NCI-H1417 treated with DMSO at 0.1 percent for 48 hours (cell line): ENCODE data around the gene TBX3.

Experiments used
- DNase-seq: peaks from one replicate; lab custom pipeline; 2025; lab: John Stamatoyannopoulos, UW

The TBX3 gene

GRCh38 chr12:114668151-114668885 lies 15.7 kb downstream of the TBX3 start:
- DNase-seq: no peak

DNA sequence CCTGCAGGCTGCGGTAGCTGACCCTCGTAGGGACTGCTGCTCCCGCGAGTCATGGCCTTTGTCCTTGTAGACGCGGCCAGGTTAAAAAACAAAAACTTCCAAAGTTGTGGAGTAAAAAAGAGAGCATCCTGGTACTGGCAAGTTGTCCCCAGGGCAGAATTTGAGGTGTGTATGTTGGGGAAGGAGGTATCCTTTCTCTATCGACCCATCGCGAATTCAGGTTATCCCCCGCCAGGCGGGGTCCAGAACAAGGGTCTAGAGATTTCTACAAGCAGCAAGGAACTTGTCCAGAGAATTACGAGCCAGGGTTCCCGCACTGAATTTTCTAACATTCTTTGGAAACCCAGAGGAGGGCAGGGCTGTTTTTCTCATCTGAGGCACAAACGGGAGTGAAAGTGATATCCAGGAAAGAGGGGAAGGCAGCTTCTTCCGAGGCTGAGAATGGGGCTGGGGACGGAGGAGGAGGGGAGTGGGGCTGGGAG lies 16.3 kb downstream of the TBX3 start:
- DNase-seq: no peak

GRCh38 chr12:114666746-114667668 lies 17.0 kb downstream of the TBX3 start:
- DNase-seq: no peak

- no peak for DNase-seq
These were observed 18.3 kb downstream of the TBX3 start for GRCh38 chr12:114665411-114666260.

DNA sequence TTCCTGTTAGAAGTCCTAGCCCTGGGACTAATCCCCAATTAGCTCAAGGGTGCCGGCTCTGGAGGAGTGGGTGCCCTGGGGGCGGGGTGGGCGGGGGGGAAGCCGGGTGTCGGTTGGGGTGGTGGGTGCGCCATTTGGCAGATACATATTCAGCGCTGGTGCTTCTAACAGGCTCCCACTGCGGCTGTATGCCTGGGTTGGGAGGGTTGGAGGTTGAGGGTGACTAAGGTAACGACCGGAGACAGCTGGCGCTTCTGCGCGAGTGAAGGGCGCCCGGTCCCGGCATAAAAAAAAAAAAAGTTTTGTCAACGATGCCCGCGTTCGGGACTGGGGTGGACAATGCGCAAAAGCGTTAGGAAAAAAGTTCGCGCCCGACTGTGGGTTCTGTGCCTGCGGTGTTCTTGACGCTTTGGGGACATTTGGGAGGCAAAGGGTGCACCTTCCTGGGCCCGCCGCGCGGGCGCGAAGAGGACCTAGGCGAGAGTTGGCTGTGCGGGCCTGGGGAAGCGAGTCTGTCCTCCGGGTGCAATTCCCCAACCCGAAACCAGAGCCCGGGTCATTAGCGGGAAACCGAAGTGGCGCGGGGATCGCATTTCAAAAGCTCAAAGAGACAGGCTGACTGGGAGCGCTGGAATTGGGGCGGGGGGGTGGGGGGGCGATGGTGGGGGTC lies 19.2 kb downstream of the TBX3 start:
- DNase-seq: no peak

- no peak for DNase-seq
These were observed 21.3 kb downstream of the TBX3 start for GRCh38 chr12:114662512-114663177.

DNA sequence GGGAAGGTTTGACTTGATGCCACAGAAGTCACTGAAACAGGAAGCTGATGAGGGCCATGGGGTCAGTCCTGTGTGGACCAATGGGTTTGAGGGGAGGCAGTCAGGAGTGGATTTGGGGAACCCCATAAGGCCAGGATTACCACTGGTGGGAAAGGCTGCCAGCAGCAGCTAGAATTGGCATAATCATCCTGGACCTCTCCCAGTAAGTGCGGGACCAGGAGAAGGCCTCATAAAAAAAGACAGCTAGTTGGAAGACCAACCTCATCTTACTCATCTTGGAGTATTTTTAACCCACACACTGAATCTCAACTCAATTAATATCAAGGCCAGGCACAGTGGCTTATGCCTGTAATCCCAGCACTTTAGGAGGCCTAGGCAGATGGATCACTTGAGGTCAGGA lies 22.7 kb downstream of the TBX3 start:
- no peak for DNase-seq

DNA sequence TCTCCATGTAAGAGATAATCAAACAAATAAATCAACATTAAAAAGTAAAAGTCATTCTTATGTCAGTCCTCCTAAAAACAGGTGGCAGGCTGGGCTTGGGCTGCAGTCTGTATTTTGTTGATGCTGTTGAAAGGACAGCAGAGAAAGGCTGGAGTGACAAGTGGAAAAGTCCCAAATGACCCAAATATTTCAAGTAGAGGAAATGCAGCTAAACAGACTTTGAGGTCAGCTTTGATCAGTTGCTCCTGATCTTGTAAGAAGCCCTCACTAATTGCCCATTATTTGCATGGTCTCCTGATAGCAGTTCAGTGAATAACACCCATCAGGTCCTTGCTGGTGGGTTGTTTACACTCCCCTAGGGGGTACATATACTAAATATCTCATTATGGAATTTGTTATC lies 24.9 kb downstream of the TBX3 start:
- no peak for DNase-seq

DNA sequence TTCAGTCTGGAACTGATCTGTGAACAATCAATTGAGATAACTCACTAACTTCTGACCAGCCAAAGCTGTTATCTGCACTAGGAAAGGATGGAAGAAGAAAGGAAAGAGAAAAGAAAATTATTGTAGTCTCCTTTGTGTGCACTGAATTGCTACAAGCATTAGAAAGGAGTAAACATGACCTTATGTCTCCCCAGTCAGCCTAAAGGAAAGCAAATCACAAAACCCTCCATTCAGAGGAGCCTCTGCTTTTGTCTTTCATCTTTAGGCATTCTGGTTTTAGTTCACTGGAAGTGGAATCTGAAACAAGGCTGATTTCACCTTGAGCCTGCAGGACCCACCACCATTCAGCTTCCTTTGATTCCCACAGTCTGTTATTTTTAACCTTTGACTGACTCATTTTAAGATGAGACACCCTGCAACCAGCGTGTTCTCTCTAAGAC lies 26.0 kb downstream of the TBX3 start:
- DNase-seq: no peak

GRCh38 chr12:114657597-114657920 lies 26.4 kb downstream of the TBX3 start:
- DNase-seq: no peak

GRCh38 chr12:114656906-114657596 lies 26.9 kb downstream of the TBX3 start:
- no peak for DNase-seq

- DNase-seq: no peak
These were observed 27.8 kb downstream of the TBX3 start for GRCh38 chr12:114655934-114656749.

- no peak for DNase-seq
These were observed 34.4 kb downstream of the TBX3 start for GRCh38 chr12:114649585-114649984.

GRCh38 chr12:114648711-114649110 lies 35.3 kb downstream of the TBX3 start:
- no peak for DNase-seq

GRCh38 chr12:114638790-114639435 lies 45.1 kb downstream of the TBX3 start:
- no peak for DNase-seq

DNA sequence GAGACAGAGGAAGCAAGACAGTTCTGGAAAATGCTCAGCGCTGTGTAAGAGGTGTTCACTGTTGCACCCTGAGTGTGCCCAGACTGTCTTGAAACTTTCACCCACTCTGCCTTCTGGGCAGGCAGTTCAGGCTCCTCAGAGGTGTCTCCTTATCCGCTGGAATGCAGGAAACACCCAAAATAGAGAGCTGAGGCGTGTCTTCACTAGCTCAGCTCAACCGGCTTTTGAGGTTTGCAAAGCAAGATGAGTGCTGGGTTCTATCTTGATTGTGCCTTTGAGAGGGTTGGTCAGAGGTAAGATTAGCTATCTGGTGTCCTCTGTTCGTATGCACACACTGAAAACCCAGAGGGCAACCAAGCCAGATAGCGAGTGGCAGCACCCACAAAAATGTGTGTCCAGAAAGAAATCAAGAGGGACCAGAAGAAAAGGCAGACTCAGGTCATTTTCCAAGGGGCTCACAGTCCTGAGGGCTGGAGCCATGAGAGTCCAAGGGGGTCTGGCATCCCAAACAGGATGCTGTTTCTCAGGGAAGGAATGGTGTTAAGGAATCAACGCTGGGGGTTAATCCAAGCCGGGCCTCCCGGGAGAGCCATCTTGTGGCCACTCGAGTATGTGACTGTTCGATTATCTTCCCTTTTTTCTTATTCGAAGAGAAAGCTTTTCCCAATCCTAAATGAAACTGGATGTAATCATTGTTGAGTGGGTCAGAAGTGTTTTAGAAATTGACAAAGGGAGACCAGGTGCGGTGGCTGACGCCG lies 47.1 kb downstream of the TBX3 start:
- no peak for DNase-seq

- DNase-seq: no peak
These were observed 52.7 kb downstream of the TBX3 start for GRCh38 chr12:114631242-114631641.

DNA sequence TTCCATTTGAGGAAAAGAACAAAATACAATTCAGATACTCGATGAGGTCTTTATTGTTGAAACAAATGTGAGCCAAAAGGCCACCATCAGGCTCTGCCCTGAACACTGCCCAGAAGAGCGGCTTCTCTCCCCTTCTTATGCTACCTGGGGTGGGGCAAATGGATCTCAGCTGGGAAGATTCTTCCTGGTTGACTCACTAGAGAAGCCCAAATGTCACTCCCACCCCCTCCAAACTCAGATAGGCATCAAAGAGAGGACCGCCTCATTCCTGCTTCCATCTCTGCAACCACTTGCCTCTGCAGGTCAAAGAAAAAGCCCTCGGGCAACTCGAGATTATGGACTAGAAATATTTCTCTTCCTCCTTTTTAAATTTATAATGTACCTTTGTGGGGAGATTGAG lies 55.8 kb downstream of the TBX3 start:
- no peak for DNase-seq
